HCEC 1CT (cell line): ENCODE data around the gene PER3.

Experiments
- DNase-seq: peaks from one replicate; pipeline ENCODE4 v3.0.0-alpha.2; 2017

The PER3 gene

GRCh38 chr1:7783826-7784491, at the start of gene PER3:
Gene PER3, plus strand, starts transcription at chr1:7784291. Its CDS starts 587 bp downstream, at chr1:7784878.
- peak; percentile 94 for DNase-seq

- no peak for DNase-seq
Measured at GRCh38 chr1:7738044-7738443, 46.0 kb upstream of the PER3 start.

GRCh38 chr1:7743346-7743745, 40.7 kb upstream of the PER3 start:
- DNase-seq: no peak

GRCh38 chr1:7744882-7745281, 39.2 kb upstream of the PER3 start:
- no peak for DNase-seq

GRCh38 chr1:7745783-7746182, 38.3 kb upstream of the PER3 start:
- no peak for DNase-seq

- DNase-seq: no peak
Measured at GRCh38 chr1:7747605-7748004, 36.5 kb upstream of the PER3 start.

GRCh38 chr1:7749126-7749525, 35.0 kb upstream of the PER3 start:
- no peak for DNase-seq

GRCh38 chr1:7751174-7751573, 32.9 kb upstream of the PER3 start:
- DNase-seq: no peak

- DNase-seq: peak; percentile 64
Measured at GRCh38 chr1:7752512-7753417, 31.3 kb upstream of the PER3 start.

GRCh38 chr1:7753641-7754040, 30.4 kb upstream of the PER3 start:
- no peak for DNase-seq

GRCh38 chr1:7754234-7754633, 29.9 kb upstream of the PER3 start:
- DNase-seq: no peak

- DNase-seq: peak; percentile 20
Measured at GRCh38 chr1:7755448-7755847, 28.6 kb upstream of the PER3 start.

- peak; percentile 62 for DNase-seq
Measured at GRCh38 chr1:7760245-7760644, 23.8 kb upstream of the PER3 start.

- no peak for DNase-seq
Measured at GRCh38 chr1:7761103-7761502, 23.0 kb upstream of the PER3 start.

- DNase-seq: no peak
Measured at GRCh38 chr1:7767176-7767575, 16.9 kb upstream of the PER3 start.

GRCh38 chr1:7768583-7768982, 15.5 kb upstream of the PER3 start:
- no peak for DNase-seq

GRCh38 chr1:7769673-7770412, 14.2 kb upstream of the PER3 start:
- no peak for DNase-seq

GRCh38 chr1:7770669-7770996, 13.5 kb upstream of the PER3 start:
- DNase-seq: no peak

GRCh38 chr1:7770997-7771822, 12.9 kb upstream of the PER3 start, which contains the start of gene VAMP3:
Gene VAMP3, plus strand, starts transcription at chr1:7771296. Its CDS starts 88 bp downstream, at chr1:7771384.
- DNase-seq: peak; percentile 74

GRCh38 chr1:7771823-7772299, 12.2 kb upstream of the PER3 start:
- DNase-seq: peak; percentile 5

GRCh38 chr1:7777591-7777990, 6.5 kb upstream of the PER3 start:
- DNase-seq: no peak

GRCh38 chr1:7778133-7778628, 5.9 kb upstream of the PER3 start:
- no peak for DNase-seq
